ENCODE results near the gene ADAMTS10.

ADAMTS10 gene

DNA sequence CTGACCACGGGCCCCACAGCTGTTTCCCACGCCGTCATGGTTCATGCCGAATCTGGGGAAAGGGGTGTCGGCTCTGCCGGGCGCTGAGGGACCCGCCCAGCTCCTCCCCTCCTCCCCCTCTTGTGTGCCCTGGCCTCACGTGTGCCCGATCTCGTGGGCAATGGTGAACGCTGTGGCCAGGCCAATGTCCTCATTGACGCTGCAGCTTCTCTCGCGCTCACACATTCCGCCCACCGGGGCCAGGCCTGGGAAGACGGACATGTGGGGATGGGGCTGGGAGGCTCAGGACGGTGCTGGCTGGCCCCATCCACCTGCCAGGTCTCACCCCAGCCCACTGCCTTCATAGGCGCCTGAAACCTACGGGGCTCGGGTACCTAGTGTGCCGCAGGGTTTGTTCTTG, 14.3 kb downstream of the ADAMTS10 start:
- Histone ChIP-seq H3K27me3 (ENCODE audit: control insufficient read depth in 1 of 2, insufficient read depth in 2 of 2, low read length in 2 of 2) (peaks cover 0 to 2% of the 10 kb centered on the region in 2 donors), H3K4me1 (ENCODE audit: control insufficient read depth, insufficient read depth, low read length) (peaks cover 16% of the 10 kb centered on the region), H3K36me3 (ENCODE audit: control insufficient read depth in 2 of 2, insufficient read depth in 2 of 2, low read length in 2 of 2) (peaks cover 3% of the 10 kb centered on the region in 2 donors), H3K9ac (ENCODE audit: low read length in 2 of 2) (no peak overlapping the region), H3K27ac (ENCODE audit: low read length) (no peak overlapping the region), H3K4me3 (ENCODE audit: low read length in 2 of 2) (no peak overlapping the region), H3K9me3 (ENCODE audit: control insufficient read depth in 2 of 2, low read length in 2 of 2) (peaks cover 0 to 5% of the 10 kb centered on the region in 2 donors)

DNA sequence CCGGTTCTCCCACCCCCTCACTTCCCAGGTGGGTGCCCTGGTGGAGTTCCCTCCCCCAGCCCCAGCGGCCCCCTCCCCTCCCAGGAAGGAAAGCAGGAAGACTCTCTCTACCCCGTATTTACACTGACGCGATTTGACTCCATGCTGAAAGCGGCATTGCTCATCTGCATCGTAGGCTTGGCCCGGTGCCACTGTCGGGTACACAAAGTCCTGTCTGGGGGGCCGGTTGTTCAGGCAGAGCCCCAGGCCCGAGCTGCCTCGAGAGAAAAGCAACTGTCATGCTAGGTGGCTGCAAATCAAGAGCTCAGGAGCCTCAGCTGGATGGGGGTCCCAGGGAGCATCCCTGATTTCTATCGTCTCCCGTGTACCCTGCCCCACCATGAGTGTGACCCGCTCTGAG, 14.9 kb downstream of the ADAMTS10 start:
- H3K4me1 ChIP-seq (ENCODE audit: control insufficient read depth, insufficient read depth, low read length): peaks cover 16% of the 10 kb centered on the region
- no peak overlapping the region for H3K27ac ChIP-seq (ENCODE audit: low read length)
- H3K4me3 ChIP-seq (ENCODE audit: low read length in 2 of 2): no peak overlapping the region
- no peak overlapping the region for H3K9ac ChIP-seq (ENCODE audit: low read length in 2 of 2)
- peaks cover 3% of the 10 kb centered on the region in 2 donors for H3K36me3 ChIP-seq (ENCODE audit: control insufficient read depth in 2 of 2, insufficient read depth in 2 of 2, low read length in 2 of 2)
- peaks cover 0 to 2% of the 10 kb centered on the region in 2 donors for H3K27me3 ChIP-seq (ENCODE audit: control insufficient read depth in 1 of 2, insufficient read depth in 2 of 2, low read length in 2 of 2)
- H3K9me3 ChIP-seq (ENCODE audit: control insufficient read depth in 2 of 2, low read length in 2 of 2): peaks cover 0 to 5% of the 10 kb centered on the region in 2 donors

DNA sequence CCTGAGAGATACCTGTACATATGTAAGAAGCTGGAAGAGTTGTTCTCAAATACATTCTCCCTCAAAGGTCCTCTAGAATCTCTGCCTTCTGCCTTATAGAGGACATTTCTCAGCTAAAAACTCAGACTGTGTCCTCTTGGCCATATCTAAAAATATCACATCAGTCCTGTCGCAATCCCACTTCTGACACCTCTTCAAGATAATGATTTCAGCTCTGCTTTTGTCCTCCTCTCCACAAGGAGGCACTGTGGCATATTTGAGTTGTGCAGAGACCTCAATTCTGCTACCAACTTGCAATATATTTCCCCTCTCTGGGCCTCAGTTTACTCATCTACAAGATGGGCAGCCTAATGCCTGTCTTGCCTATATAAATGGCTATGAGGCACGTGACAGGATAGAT, 16.6 kb downstream of the ADAMTS10 start:
- Histone ChIP-seq H3K9ac (ENCODE audit: low read length in 2 of 2) (no peak overlapping the region), H3K9me3 (ENCODE audit: control insufficient read depth in 2 of 2, low read length in 2 of 2) (peaks cover 0 to 5% of the 10 kb centered on the region in 2 donors), H3K36me3 (ENCODE audit: control insufficient read depth in 2 of 2, insufficient read depth in 2 of 2, low read length in 2 of 2) (peaks cover 0 to 3% of the 10 kb centered on the region in 2 donors), H3K27ac (ENCODE audit: low read length) (no peak overlapping the region), H3K27me3 (ENCODE audit: control insufficient read depth in 1 of 2, insufficient read depth in 2 of 2, low read length in 2 of 2) (peaks cover 0 to 2% of the 10 kb centered on the region in 2 donors), H3K4me3 (ENCODE audit: low read length in 2 of 2) (no peak overlapping the region), H3K4me1 (ENCODE audit: control insufficient read depth, insufficient read depth, low read length) (peaks cover 16% of the 10 kb centered on the region)

DNA sequence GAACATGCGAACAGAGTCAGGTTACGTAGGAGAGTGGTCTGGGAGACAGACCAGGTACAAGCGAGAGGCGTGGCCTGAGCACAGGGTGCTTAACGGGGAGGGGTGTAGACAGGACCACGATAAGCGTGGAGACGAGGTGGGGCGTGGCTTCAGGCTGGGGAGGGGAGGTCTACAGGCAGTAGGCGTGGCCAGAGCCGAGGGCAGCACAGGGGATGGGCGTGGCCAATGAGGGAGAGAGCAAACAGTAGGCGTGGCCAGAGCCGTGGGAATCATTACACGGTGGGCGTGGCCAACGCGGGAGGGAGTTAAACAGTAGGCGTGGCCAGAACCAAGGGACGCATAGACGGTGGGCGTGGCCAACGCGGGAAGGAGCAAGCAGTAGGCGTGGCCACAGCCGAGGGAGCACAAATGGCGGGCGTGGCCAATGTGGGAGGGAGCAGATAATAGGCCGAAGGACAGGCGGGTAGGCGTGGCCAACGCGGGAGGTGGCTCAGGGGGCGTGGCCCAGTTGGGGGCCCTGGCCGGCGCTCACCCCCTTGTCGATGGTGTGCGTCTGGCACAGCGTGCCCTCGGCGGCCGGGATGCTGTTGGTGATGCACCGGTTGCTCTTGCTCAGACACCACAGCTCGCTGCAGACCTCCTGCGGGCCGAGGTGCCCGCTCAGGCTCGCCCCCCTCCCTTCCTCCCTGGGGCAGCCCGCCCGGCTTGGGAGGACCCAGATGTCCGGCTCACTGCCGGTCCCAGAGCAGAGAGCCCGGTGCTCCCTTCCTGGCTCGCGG, 18.1 kb downstream of the ADAMTS10 start:
- no peak overlapping the region for H3K27ac ChIP-seq (ENCODE audit: low read length)
- peaks cover 0 to 2% of the 10 kb centered on the region in 2 donors for H3K27me3 ChIP-seq (ENCODE audit: control insufficient read depth in 1 of 2, insufficient read depth in 2 of 2, low read length in 2 of 2)
- peaks cover 0 to 3% of the 10 kb centered on the region in 2 donors for H3K36me3 ChIP-seq (ENCODE audit: control insufficient read depth in 2 of 2, insufficient read depth in 2 of 2, low read length in 2 of 2)
- H3K4me1 ChIP-seq (ENCODE audit: control insufficient read depth, insufficient read depth, low read length): peaks cover 16% of the 10 kb centered on the region
- H3K9ac ChIP-seq (ENCODE audit: low read length in 2 of 2): peak overlapping the region in 1 of 2 donors; percentile 34
- H3K4me3 ChIP-seq (ENCODE audit: low read length in 2 of 2): peak overlapping the region; percentile 68 to 75
- peaks cover 0 to 5% of the 10 kb centered on the region in 2 donors for H3K9me3 ChIP-seq (ENCODE audit: control insufficient read depth in 2 of 2, low read length in 2 of 2)

DNA sequence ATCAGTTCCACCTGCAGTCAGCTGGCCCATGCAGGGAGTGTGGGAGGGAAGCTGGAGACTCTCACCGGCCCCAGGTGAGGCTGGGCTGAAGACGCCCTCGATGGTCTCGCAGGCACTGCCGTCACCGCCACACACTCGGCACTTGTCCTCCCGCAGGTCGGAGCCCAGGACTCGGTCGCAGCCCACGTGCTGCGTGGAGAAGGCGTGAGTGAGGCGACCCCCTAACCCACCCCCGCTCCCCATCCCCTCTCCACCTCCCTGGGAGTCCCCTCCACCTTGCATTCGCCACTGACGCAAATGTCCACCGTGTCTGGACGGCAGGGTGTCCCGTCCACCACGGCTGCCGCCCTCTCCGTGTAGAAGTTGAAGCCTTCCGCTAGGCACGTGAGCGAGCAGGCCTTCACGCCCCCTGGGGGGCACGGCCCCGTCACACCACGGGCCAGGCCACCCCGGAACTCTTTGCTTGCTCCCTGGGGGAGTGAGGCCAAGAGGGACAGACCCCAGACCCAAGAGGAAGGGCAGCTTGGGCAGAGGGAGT, 21.3 kb downstream of the ADAMTS10 start:
- H3K36me3 ChIP-seq (ENCODE audit: control insufficient read depth in 2 of 2, insufficient read depth in 2 of 2, low read length in 2 of 2): no peaks in the 10 kb centered on the region
- peaks cover 0 to 5% of the 10 kb centered on the region in 2 donors for H3K9me3 ChIP-seq (ENCODE audit: control insufficient read depth in 2 of 2, low read length in 2 of 2)
- H3K9ac ChIP-seq (ENCODE audit: low read length in 2 of 2): no peak overlapping the region
- H3K4me3 ChIP-seq (ENCODE audit: low read length in 2 of 2): no peak overlapping the region
- no peak overlapping the region for H3K27ac ChIP-seq (ENCODE audit: low read length)
- peaks cover 17% of the 10 kb centered on the region for H3K4me1 ChIP-seq (ENCODE audit: control insufficient read depth, insufficient read depth, low read length)
- peaks cover 0 to 2% of the 10 kb centered on the region in 2 donors for H3K27me3 ChIP-seq (ENCODE audit: control insufficient read depth in 1 of 2, insufficient read depth in 2 of 2, low read length in 2 of 2)

DNA sequence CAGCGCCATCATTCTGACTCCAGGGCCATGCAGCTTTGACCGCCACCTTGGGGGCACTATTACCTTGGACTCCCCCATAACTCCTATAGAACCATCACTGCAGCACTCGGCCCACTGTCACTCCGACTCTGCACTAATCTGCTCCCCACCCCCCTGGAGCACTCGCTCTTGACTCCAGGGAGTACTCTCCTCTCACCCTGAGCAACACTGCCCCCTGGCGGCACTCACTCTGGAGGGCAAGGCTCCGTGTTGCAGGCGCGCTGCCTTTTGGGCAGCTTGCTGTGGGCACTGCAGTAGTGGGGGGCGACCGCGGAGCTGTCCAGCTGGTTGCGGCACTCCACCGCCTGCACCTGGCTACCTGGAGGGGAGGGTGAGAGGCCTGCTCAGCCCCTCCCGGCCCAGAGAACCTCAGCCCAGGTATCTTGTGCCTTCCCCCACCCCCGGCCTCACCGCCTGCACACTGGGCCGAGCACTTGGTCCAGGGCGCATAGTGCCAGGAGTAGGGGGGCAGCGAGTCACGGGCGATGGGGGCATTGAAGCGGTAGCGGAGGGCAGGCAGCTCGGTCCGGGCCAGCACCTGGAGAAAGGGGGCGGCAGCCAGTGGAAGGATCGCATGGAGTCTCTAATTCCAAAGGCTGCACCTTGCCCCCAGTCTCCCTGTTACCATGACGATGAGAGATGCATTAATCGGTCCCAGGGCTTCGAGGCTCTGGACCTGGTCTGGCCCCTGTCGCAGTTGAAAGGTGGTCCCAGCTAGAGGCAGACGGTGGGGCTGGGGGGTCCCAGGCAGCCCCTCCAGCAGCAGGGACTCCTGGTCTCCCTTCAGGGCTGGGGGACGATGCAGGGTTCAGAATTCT, 24.4 kb downstream of the ADAMTS10 start:
- Histone ChIP-seq H3K4me3 (ENCODE audit: low read length in 2 of 2) (no peak overlapping the region), H3K4me1 (ENCODE audit: control insufficient read depth, insufficient read depth, low read length) (peaks cover 2% of the 10 kb centered on the region), H3K9me3 (ENCODE audit: control insufficient read depth in 2 of 2, low read length in 2 of 2) (no peaks in the 10 kb centered on the region), H3K36me3 (ENCODE audit: control insufficient read depth in 2 of 2, insufficient read depth in 2 of 2, low read length in 2 of 2) (no peaks in the 10 kb centered on the region), H3K27me3 (ENCODE audit: control insufficient read depth in 1 of 2, insufficient read depth in 2 of 2, low read length in 2 of 2) (no peaks in the 10 kb centered on the region), H3K27ac (ENCODE audit: low read length) (no peak overlapping the region), H3K9ac (ENCODE audit: low read length in 2 of 2) (no peak overlapping the region)

DNA sequence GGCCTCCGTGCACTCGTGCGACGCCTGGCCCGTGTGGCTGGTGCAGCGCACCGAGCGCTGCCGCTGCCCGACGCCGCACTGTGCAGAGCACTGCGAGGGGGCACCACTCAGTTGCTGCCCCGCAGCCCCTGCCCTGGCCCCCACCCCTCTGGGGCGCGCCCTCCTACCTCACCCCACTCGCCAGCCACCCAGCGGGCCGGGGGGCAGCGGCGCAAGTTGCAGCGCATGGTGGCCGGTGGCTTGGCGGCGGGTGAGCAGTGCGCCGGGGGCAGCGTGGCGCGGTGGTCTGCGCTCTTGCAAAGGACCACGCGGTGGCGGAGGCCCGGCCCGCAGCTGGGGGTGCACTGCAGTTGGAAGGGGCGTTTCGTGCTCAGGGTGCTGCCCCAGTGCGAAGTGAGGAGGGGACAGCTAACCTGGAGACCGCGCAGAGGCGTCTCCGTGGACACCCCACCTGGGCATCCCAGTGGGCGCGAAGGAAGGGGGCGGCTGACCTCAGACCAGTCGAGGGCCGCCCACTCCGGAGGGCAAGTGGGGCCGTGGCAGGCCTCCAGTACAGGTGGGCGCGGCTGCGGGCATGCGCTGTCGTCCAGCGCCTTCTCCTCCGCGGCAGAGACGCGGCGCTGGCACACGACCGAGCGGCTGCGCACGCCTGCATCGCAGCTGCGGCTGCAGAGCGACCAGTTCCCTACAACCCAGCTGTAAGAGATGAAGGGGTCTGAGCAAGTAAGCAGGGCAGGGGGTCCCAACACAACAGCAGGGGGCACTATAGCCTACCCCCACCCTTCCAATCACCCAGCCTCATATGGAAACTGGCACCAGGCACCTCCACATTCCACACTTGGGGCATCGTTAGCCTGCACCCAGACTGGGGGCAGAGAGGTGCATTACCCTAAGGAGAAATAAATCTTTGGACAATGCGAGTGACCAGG, 25.3 kb downstream of the ADAMTS10 start:
- Histone ChIP-seq H3K27me3 (ENCODE audit: control insufficient read depth in 1 of 2, insufficient read depth in 2 of 2, low read length in 2 of 2) (no peaks in the 10 kb centered on the region), H3K36me3 (ENCODE audit: control insufficient read depth in 2 of 2, insufficient read depth in 2 of 2, low read length in 2 of 2) (no peaks in the 10 kb centered on the region), H3K9me3 (ENCODE audit: control insufficient read depth in 2 of 2, low read length in 2 of 2) (no peaks in the 10 kb centered on the region), H3K9ac (ENCODE audit: low read length in 2 of 2) (no peak overlapping the region), H3K4me3 (ENCODE audit: low read length in 2 of 2) (no peak overlapping the region), H3K4me1 (ENCODE audit: control insufficient read depth, insufficient read depth, low read length) (peaks cover 6% of the 10 kb centered on the region), H3K27ac (ENCODE audit: low read length) (no peak overlapping the region)

DNA sequence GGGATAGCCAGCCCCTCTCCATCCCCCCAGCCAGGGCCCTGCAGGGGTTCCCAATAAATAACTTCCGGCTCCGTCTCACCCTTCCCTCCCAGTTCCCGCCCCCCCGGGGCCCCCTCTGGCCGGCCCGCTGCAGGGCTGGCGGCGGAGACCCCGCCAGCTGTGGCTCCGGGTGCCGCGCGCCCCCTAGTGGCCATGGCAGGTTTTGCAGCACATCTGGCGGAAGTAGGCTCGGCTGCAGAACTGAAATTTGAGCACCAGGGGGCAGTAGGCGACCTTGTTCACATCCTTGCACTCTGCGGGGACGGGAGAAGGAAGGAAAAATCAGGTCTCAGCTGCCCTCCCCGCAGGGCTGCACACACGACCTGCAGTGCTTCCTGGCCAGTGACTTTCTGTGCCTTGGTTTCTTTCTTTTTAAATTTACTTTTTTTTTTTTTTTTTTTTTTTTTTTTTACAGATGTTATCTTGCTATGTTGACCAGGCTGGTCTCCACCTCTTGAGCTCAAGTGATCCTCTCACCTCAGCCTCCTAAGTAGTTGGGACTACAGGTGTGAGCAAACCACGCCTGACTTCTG, 29.7 kb downstream of the ADAMTS10 start:
- no peak overlapping the region for H3K9ac ChIP-seq (ENCODE audit: low read length in 2 of 2)
- H3K9me3 ChIP-seq (ENCODE audit: control insufficient read depth in 2 of 2, low read length in 2 of 2): no peaks in the 10 kb centered on the region
- H3K36me3 ChIP-seq (ENCODE audit: control insufficient read depth in 2 of 2, insufficient read depth in 2 of 2, low read length in 2 of 2): no peaks in the 10 kb centered on the region
- H3K27me3 ChIP-seq (ENCODE audit: control insufficient read depth in 1 of 2, insufficient read depth in 2 of 2, low read length in 2 of 2): peaks cover 6 to 15% of the 10 kb centered on the region in 2 donors
- no peak overlapping the region for H3K27ac ChIP-seq (ENCODE audit: low read length)
- peaks cover 4% of the 10 kb centered on the region for H3K4me1 ChIP-seq (ENCODE audit: control insufficient read depth, insufficient read depth, low read length)
- no peak overlapping the region for H3K4me3 ChIP-seq (ENCODE audit: low read length in 2 of 2)

DNA sequence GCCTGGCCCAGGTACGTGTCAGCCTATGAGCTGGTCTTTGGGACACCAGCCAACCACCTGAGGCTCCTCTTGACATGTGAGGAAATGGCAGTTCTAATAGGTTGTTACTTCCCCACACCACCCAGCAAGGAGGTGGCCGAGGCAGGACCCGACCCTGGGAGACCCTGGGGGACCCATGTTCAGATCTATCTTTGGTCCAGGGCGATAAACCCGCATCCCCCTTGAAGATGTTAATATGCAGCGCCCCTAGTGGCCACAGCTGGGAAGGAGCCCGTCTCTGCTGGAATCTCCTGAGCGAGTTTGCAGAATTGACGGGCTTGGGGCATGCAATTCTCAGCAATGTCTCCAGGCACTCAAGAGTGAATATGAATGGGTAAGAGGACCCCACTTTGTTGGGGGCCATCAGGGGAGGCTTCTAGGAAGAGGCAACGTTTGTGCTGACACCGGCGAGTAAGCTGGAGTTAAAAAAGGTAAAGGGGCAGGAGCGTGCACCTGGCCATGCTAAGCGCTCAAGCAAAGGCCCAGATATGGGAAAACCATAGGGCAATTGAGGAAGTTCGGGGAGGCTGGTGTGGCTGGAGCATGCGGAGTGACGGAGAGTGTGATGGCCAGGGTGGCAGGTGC, 31.8 kb downstream of the ADAMTS10 start:
- peaks cover 4% of the 10 kb centered on the region for H3K4me1 ChIP-seq (ENCODE audit: control insufficient read depth, insufficient read depth, low read length)
- no peaks in the 10 kb centered on the region for H3K9me3 ChIP-seq (ENCODE audit: control insufficient read depth in 2 of 2, low read length in 2 of 2)
- H3K4me3 ChIP-seq (ENCODE audit: low read length in 2 of 2): no peak overlapping the region
- no peak overlapping the region for H3K9ac ChIP-seq (ENCODE audit: low read length in 2 of 2)
- no peak overlapping the region for H3K27ac ChIP-seq (ENCODE audit: low read length)
- peaks cover 6 to 15% of the 10 kb centered on the region in 2 donors for H3K27me3 ChIP-seq (ENCODE audit: control insufficient read depth in 1 of 2, insufficient read depth in 2 of 2, low read length in 2 of 2)
- H3K36me3 ChIP-seq (ENCODE audit: control insufficient read depth in 2 of 2, insufficient read depth in 2 of 2, low read length in 2 of 2): no peaks in the 10 kb centered on the region
